Esophagus squamous epithelium (tissue), 4 donors: ENCODE data around the gene PRKX.
"Not testable (repeated sequence)": the region's sequence is repeated elsewhere in the genome, so short reads cannot be mapped to it uniquely, and the experiment has no call there.

ENCODE experiments used
- CTCF ChIP-seq, 6 experiments: fragments of 450-650 bp in 4 of 6; fragments of 200-600 bp in 2 of 6; sonication (generic) in 2 of 6; IDR thresholded peaks; one replicate each; pipeline ENCODE4 v1.5.1; 2016 to 2019; ENCODE audit warnings: antibody characterized with exemption in 6 of 6, mild to moderate bottlenecking in 4 of 6, moderate library complexity in 4 of 6
- POLR2A ChIP-seq, 4 donors: fragments of 450-650 bp; IDR thresholded peaks; one replicate each; pipeline ENCODE4 v1.6.1; 2017; ENCODE audit warnings: antibody characterized with exemption in 4 of 4, mild to moderate bottlenecking in 4 of 4, moderate library complexity in 3 of 4

GRCh38 chrX:3701445-3701928, 12.0 kb downstream of the PRKX start:
- not testable (repeated sequence) for TF ChIP-seq CTCF, POLR2A (IDR thresholded peaks at IDR 0.05)
